Parathyroid adenoma (tissue), 2 donors: Measurements from ENCODE around the gene BCOR.

Source experiments
- H2AFZ ChIP-seq: fragments of 300-600 bp; sonication (generic); one replicate; pipeline ENCODE4 v1.7.0; 2017; ENCODE audit warnings: antibody characterized with exemption, mild to moderate bottlenecking
- H3K27ac ChIP-seq: fragments of 300-600 bp; sonication (generic); one replicate; pipeline ENCODE4 v1.7.0; 2017
- H3K27me3 ChIP-seq: fragments of 300-600 bp; sonication (generic); one replicate; pipeline ENCODE4 v1.7.0; 2017; ENCODE audit warnings: low read length; ENCODE audit not compliant: control insufficient read depth, insufficient read depth
- H3K36me3 ChIP-seq: fragments of 300-600 bp; sonication (generic); one replicate; pipeline ENCODE4 v1.7.0; 2017; ENCODE audit warnings: low read length; ENCODE audit not compliant: control insufficient read depth, insufficient read depth
- H3K4me1 ChIP-seq: fragments of 300-600 bp; sonication (generic); one replicate; pipeline ENCODE4 v1.7.0; 2017; ENCODE audit warnings: control low read depth
- H3K4me2 ChIP-seq: fragments of 300-600 bp; sonication (generic); one replicate; pipeline ENCODE4 v1.7.0; 2017; ENCODE audit warnings: low read length
- H3K4me3 ChIP-seq: fragments of 300-600 bp; sonication (generic); one replicate; pipeline ENCODE4 v1.7.0; 2017; ENCODE audit warnings: low read depth, low read length
- H3K79me2 ChIP-seq: fragments of 300-600 bp; sonication (generic); one replicate; pipeline ENCODE4 v1.7.0; 2017; ENCODE audit warnings: control low read depth
- H3K9ac ChIP-seq: fragments of 300-600 bp; sonication (generic); one replicate; pipeline ENCODE4 v1.7.0; 2017; ENCODE audit warnings: mild to moderate bottlenecking
- H3K9me3 ChIP-seq: fragments of 300-600 bp; sonication (generic); one replicate; pipeline ENCODE4 v1.7.0; 2017; ENCODE audit warnings: low read length; ENCODE audit not compliant: control insufficient read depth
- CTCF ChIP-seq: fragments of 300-600 bp; sonication (generic); IDR thresholded peaks from one replicate; pipeline ENCODE4 v1.7.0; 2017; ENCODE audit warnings: antibody characterized with exemption, mild to moderate bottlenecking
- donor health status: primary hyperparathyroidism.

The BCOR gene

GRCh38 chrX:40101430-40101802 is 3.7 kb upstream of the BCOR start:
- no peaks in the 10 kb centered on the region for H3K4me1 ChIP-seq
- H3K79me2 ChIP-seq: no peaks in the 10 kb centered on the region
- no peak overlapping the region for H3K9ac ChIP-seq
- H3K4me2 ChIP-seq: no peak overlapping the region
- no peaks in the 10 kb centered on the region for H3K9me3 ChIP-seq
- no peak overlapping the region for H3K4me3 ChIP-seq
- H3K27ac ChIP-seq: no peak overlapping the region
- no peaks in the 10 kb centered on the region for H3K27me3 ChIP-seq
- H3K36me3 ChIP-seq: no peaks in the 10 kb centered on the region
- H2AFZ ChIP-seq: no peak overlapping the region
- no peak for TF ChIP-seq CTCF

- Histone ChIP-seq H3K27ac (no peak overlapping the region), H3K9ac (no peak overlapping the region), H3K27me3 (no peaks in the 10 kb centered on the region), H3K4me1 (no peaks in the 10 kb centered on the region), H3K9me3 (no peaks in the 10 kb centered on the region), H3K36me3 (no peaks in the 10 kb centered on the region), H3K79me2 (no peaks in the 10 kb centered on the region), H2AFZ (no peak overlapping the region), H3K4me3 (no peak overlapping the region), H3K4me2 (no peak overlapping the region)
- no peak for TF ChIP-seq CTCF
These were observed 3.0 kb upstream of the BCOR start for GRCh38 chrX:40100537-40101429.

GRCh38 chrX:40100141-40100536 is 2.4 kb upstream of the BCOR start:
- Histone ChIP-seq H3K4me3 (no peak overlapping the region), H3K27me3 (no peaks in the 10 kb centered on the region), H3K9me3 (no peaks in the 10 kb centered on the region), H3K79me2 (peaks cover 2% of the 10 kb centered on the region), H3K27ac (no peak overlapping the region), H3K9ac (no peak overlapping the region), H3K4me1 (no peaks in the 10 kb centered on the region), H2AFZ (no peak overlapping the region), H3K4me2 (no peak overlapping the region), H3K36me3 (no peaks in the 10 kb centered on the region)
- TF ChIP-seq CTCF: no peak

GRCh38 chrX:40099055-40099958 is 1.5 kb upstream of the BCOR start:
- H3K4me3 ChIP-seq: peak overlapping the region; percentile 49
- H3K9me3 ChIP-seq: no peaks in the 10 kb centered on the region
- no peaks in the 10 kb centered on the region for H3K36me3 ChIP-seq
- peak overlapping the region; percentile 83 for H3K27ac ChIP-seq
- no peaks in the 10 kb centered on the region for H3K4me1 ChIP-seq
- peak overlapping the region; percentile 70 for H3K4me2 ChIP-seq
- H2AFZ ChIP-seq: peak overlapping the region; percentile 62
- H3K79me2 ChIP-seq: peaks cover 4% of the 10 kb centered on the region
- H3K9ac ChIP-seq: no peak overlapping the region
- no peaks in the 10 kb centered on the region for H3K27me3 ChIP-seq
- TF ChIP-seq CTCF: no peak
